Brain pericyte (primary cell): ENCODE measurements around the gene PRDM12.

Experiments
- DNase-seq: peaks from one replicate; pipeline ENCODE4 v3.0.0-alpha.2; 2012; ENCODE audit warnings: low read depth, low spot score

The PRDM12 gene

GRCh38 chr9:130635721-130636647 is 28.4 kb upstream of the PRDM12 start:
- no peak for DNase-seq

- no peak for DNase-seq
Observed at GRCh38 chr9:130636648-130637020, 27.8 kb upstream of the PRDM12 start.

GRCh38 chr9:130638284-130639123 is 25.9 kb upstream of the PRDM12 start:
- DNase-seq: no peak

GRCh38 chr9:130639124-130639765 is 25.1 kb upstream of the PRDM12 start:
- no peak for DNase-seq

GRCh38 chr9:130639866-130640555 is 24.4 kb upstream of the PRDM12 start:
- DNase-seq: no peak

GRCh38 chr9:130640681-130641080 is 23.7 kb upstream of the PRDM12 start:
- no peak for DNase-seq

- no peak for DNase-seq
Observed at GRCh38 chr9:130642926-130643325, 21.5 kb upstream of the PRDM12 start.

GRCh38 chr9:130651221-130651620 is 13.2 kb upstream of the PRDM12 start:
- no peak for DNase-seq

- DNase-seq: no peak
Observed at GRCh38 chr9:130651752-130652151, 12.6 kb upstream of the PRDM12 start.

GRCh38 chr9:130654879-130655278 is 9.5 kb upstream of the PRDM12 start:
- DNase-seq: no peak

GRCh38 chr9:130658893-130659698 is 5.3 kb upstream of the PRDM12 start:
- DNase-seq: no peak

GRCh38 chr9:130659699-130660248 is 4.6 kb upstream of the PRDM12 start:
- DNase-seq: no peak

- DNase-seq: no peak
Observed at GRCh38 chr9:130660326-130660682, 4.1 kb upstream of the PRDM12 start.

- DNase-seq: no peak
Observed at GRCh38 chr9:130660683-130661450, 3.5 kb upstream of the PRDM12 start.

GRCh38 chr9:130661451-130662098 is 2.8 kb upstream of the PRDM12 start:
- DNase-seq: no peak

- DNase-seq: no peak
Observed at GRCh38 chr9:130662099-130662969, 2.1 kb upstream of the PRDM12 start.

GRCh38 chr9:130662970-130663257 is 1.5 kb upstream of the PRDM12 start:
- no peak for DNase-seq

- no peak for DNase-seq
Observed at GRCh38 chr9:130663258-130663976, 977 bp upstream of the PRDM12 start.
